KOPT-K1 (cell line): ENCODE data around the gene RAI1.

Source experiments
- H3K27ac ChIP-seq: fragments of 200-600 bp; sonication (generic); 2 replicates; pipeline ENCODE4 v1.5.1; 2016; ENCODE audit warnings: antibody characterized with exemption, mild to moderate bottlenecking, low read depth, low read length; ENCODE audit not compliant: poor library complexity, severe bottlenecking
- H3K36me3 ChIP-seq: fragments of 200-600 bp; sonication (generic); 2 replicates; pipeline ENCODE4 v1.5.1; 2017; ENCODE audit warnings: antibody characterized with exemption, mild to moderate bottlenecking, low read length, moderate library complexity; ENCODE audit not compliant: insufficient read depth
- H3K9me3 ChIP-seq: fragments of 200-600 bp; sonication (generic); 2 replicates; pipeline ENCODE4 v1.5.1; 2017; ENCODE audit warnings: antibody characterized with exemption, low read length, mild to moderate bottlenecking; ENCODE audit not compliant: insufficient read depth, poor library complexity, severe bottlenecking

Gene RAI1

GRCh38 chr17:17653343-17653742, 27.9 kb upstream of the RAI1 start:
- Histone ChIP-seq H3K36me3 (no peaks in the 10 kb centered on the region), H3K27ac (no peak overlapping the region)

GRCh38 chr17:17659340-17659739, 21.9 kb upstream of the RAI1 start:
- H3K36me3 ChIP-seq = no peaks in the 10 kb centered on the region
- H3K27ac ChIP-seq = no peak overlapping the region
- H3K9me3 ChIP-seq = peaks cover 26% of the 10 kb centered on the region

More at GRCh38 chr17:17653343-17653742, 27.9 kb upstream of the RAI1 start:
- H3K9me3 ChIP-seq = peaks cover 16% of the 10 kb centered on the region

GRCh38 chr17:17661134-17661533, 20.1 kb upstream of the RAI1 start:
- Histone ChIP-seq H3K9me3 (peaks cover 26% of the 10 kb centered on the region), H3K36me3 (no peaks in the 10 kb centered on the region), H3K27ac (no peak overlapping the region)

GRCh38 chr17:17661834-17662385, 19.3 kb upstream of the RAI1 start:
- H3K36me3 ChIP-seq = no peaks in the 10 kb centered on the region
- H3K27ac ChIP-seq = no peak overlapping the region
- H3K9me3 ChIP-seq = peaks cover 26% of the 10 kb centered on the region

- H3K9me3 ChIP-seq = peaks cover 14% of the 10 kb centered on the region
- no peak overlapping the region for H3K27ac ChIP-seq
- H3K36me3 ChIP-seq = no peaks in the 10 kb centered on the region
Measured at GRCh38 chr17:17663160-17664063, 17.8 kb upstream of the RAI1 start.

- no peak overlapping the region for H3K27ac ChIP-seq
- H3K9me3 ChIP-seq = peaks cover 7% of the 10 kb centered on the region
- H3K36me3 ChIP-seq = no peaks in the 10 kb centered on the region
Measured at GRCh38 chr17:17664064-17664452, 17.2 kb upstream of the RAI1 start.

GRCh38 chr17:17665255-17665654, 16.0 kb upstream of the RAI1 start:
- H3K36me3 ChIP-seq = no peaks in the 10 kb centered on the region
- no peak overlapping the region for H3K27ac ChIP-seq
- H3K9me3 ChIP-seq = no peaks in the 10 kb centered on the region

- no peak overlapping the region for H3K27ac ChIP-seq
- H3K36me3 ChIP-seq = no peaks in the 10 kb centered on the region
- no peaks in the 10 kb centered on the region for H3K9me3 ChIP-seq
Measured at GRCh38 chr17:17666111-17666714, 15.0 kb upstream of the RAI1 start.

- Histone ChIP-seq H3K36me3 (no peaks in the 10 kb centered on the region), H3K9me3 (no peaks in the 10 kb centered on the region), H3K27ac (peak overlapping the region; percentile 1)
Measured at GRCh38 chr17:17667231-17667630, 14.0 kb upstream of the RAI1 start.

- no peaks in the 10 kb centered on the region for H3K9me3 ChIP-seq
- no peak overlapping the region for H3K27ac ChIP-seq
- H3K36me3 ChIP-seq = no peaks in the 10 kb centered on the region
Measured at GRCh38 chr17:17667947-17668346, 13.3 kb upstream of the RAI1 start.

GRCh38 chr17:17668358-17668757, 12.9 kb upstream of the RAI1 start:
- H3K27ac ChIP-seq = no peak overlapping the region
- no peaks in the 10 kb centered on the region for H3K36me3 ChIP-seq
- H3K9me3 ChIP-seq = no peaks in the 10 kb centered on the region

- Histone ChIP-seq H3K27ac (no peak overlapping the region), H3K9me3 (no peaks in the 10 kb centered on the region), H3K36me3 (no peaks in the 10 kb centered on the region)
Measured at GRCh38 chr17:17668775-17669579, 12.3 kb upstream of the RAI1 start.

- Histone ChIP-seq H3K9me3 (no peaks in the 10 kb centered on the region), H3K27ac (no peak overlapping the region), H3K36me3 (no peaks in the 10 kb centered on the region)
Measured at GRCh38 chr17:17669580-17670235, 11.6 kb upstream of the RAI1 start.

- Histone ChIP-seq H3K36me3 (no peaks in the 10 kb centered on the region), H3K9me3 (no peaks in the 10 kb centered on the region), H3K27ac (no peak overlapping the region)
Measured at GRCh38 chr17:17670701-17671305, 10.5 kb upstream of the RAI1 start.
